HEK293T (cell line): ENCODE data around the gene SAFB.
"Not testable (repeated sequence)": the region's sequence is repeated elsewhere in the genome, so short reads cannot be mapped to it uniquely, and the experiment has no call there.

Experiments
- CTCF ChIA-PET: fragments of 350-600 bp; formaldehyde crosslinking; extraction: SDS; loops from one replicate; lab custom pipeline; 2021; ENCODE audit warnings: antibody characterized with exemption, inconsistent platforms; lab: Yijun Ruan, JAX
- POLR2A ChIA-PET: fragments of 350-600 bp; formaldehyde crosslinking; extraction: SDS; loops from one replicate; lab custom pipeline; 2020; ENCODE audit warnings: antibody characterized with exemption, inconsistent platforms; lab: Yijun Ruan, JAX
- DNase-seq: peaks from one replicate; pipeline ENCODE4 v3.0.0; 2012; ENCODE audit warnings: mixed read lengths; ENCODE audit errors: extremely low spot score
- ARNT ChIP-seq: fragments of 450-650 bp; IDR thresholded peaks from 2 replicates; pipeline ENCODE4 v1.6.1; 2017; ENCODE audit warnings: mild to moderate bottlenecking
- BHLHE40 ChIP-seq: fragments of 450-650 bp; IDR thresholded peaks from 2 replicates; pipeline ENCODE4 v1.6.1; 2016; ENCODE audit warnings: mild to moderate bottlenecking, moderate library complexity, borderline replicate concordance
- CTBP1 ChIP-seq: fragments of 450-650 bp; IDR thresholded peaks from 2 replicates; pipeline ENCODE4 v1.6.1; 2016; ENCODE audit warnings: borderline replicate concordance
- ELF4 ChIP-seq: fragments of 450-650 bp; IDR thresholded peaks from 2 replicates; pipeline ENCODE4 v1.6.1; 2017; ENCODE audit warnings: antibody characterized with exemption
- FOXA1 ChIP-seq: fragments of 450-650 bp; IDR thresholded peaks from 2 replicates; pipeline ENCODE4 v1.6.1; 2016; ENCODE audit warnings: mild to moderate bottlenecking
- FOXK2 ChIP-seq: fragments of 450-650 bp; IDR thresholded peaks from 2 replicates; pipeline ENCODE4 v1.6.1; 2016; ENCODE audit warnings: mild to moderate bottlenecking
- FOXM1 ChIP-seq: fragments of 450-650 bp; IDR thresholded peaks from 2 replicates; pipeline ENCODE4 v1.6.1; 2017; ENCODE audit warnings: mild to moderate bottlenecking, borderline replicate concordance
- HDGF ChIP-seq: fragments of 450-650 bp; IDR thresholded peaks from 2 replicates; pipeline ENCODE4 v1.6.1; 2017; ENCODE audit warnings: antibody characterized with exemption, borderline replicate concordance
- L3MBTL2 ChIP-seq: fragments of 450-650 bp; conservative IDR thresholded peaks from 2 replicates; pipeline ENCODE4 v1.6.1; 2016; ENCODE audit warnings: mild to moderate bottlenecking
- LEF1 ChIP-seq: fragments of 450-650 bp; IDR thresholded peaks from 2 replicates; pipeline ENCODE4 v1.6.1; 2017; ENCODE audit warnings: mild to moderate bottlenecking, borderline replicate concordance
- NFRKB ChIP-seq: fragments of 450-650 bp; IDR thresholded peaks from 2 replicates; pipeline ENCODE4 v1.6.1; 2016; ENCODE audit warnings: mild to moderate bottlenecking, moderate library complexity
- PKNOX1 ChIP-seq: fragments of 450-650 bp; IDR thresholded peaks from 2 replicates; pipeline ENCODE4 v1.6.1; 2016
- SP1 ChIP-seq: fragments of 450-650 bp; IDR thresholded peaks from 2 replicates; pipeline ENCODE4 v1.6.1; 2017
- SUZ12 ChIP-seq: fragments of 450-650 bp; IDR thresholded peaks from 2 replicates; pipeline ENCODE4 v1.6.1; 2016; ENCODE audit warnings: mild to moderate bottlenecking
- TARDBP ChIP-seq: fragments of 450-650 bp; IDR thresholded peaks from 2 replicates; pipeline ENCODE4 v1.6.1; 2016
- ZNF384 ChIP-seq: fragments of 450-650 bp; IDR thresholded peaks from 2 replicates; pipeline ENCODE4 v1.6.1; 2016

Gene SAFB

GRCh38 chr19:5697022-5697889, 74.4 kb downstream of the SAFB start:
- ChIA-PET CTCF (no interaction called here), POLR2A (interaction anchor here (1.5 to 2.6 kb wide), 4 partner anchors 8 to 23 kb away, joined by 5 to 14 read pairs (median 10); partner anchors contain the start of genes CATSPERD, LONP1 and RPL36)
- DNase-seq = no peak
- TF ChIP-seq ARNT = no peak
- TF ChIP-seq BHLHE40 = no peak
- TF ChIP-seq L3MBTL2 = no peak; the same call in 1 of the 2 replicates
- no peak for TF ChIP-seq PKNOX1
- no peak for TF ChIP-seq HDGF

DNA sequence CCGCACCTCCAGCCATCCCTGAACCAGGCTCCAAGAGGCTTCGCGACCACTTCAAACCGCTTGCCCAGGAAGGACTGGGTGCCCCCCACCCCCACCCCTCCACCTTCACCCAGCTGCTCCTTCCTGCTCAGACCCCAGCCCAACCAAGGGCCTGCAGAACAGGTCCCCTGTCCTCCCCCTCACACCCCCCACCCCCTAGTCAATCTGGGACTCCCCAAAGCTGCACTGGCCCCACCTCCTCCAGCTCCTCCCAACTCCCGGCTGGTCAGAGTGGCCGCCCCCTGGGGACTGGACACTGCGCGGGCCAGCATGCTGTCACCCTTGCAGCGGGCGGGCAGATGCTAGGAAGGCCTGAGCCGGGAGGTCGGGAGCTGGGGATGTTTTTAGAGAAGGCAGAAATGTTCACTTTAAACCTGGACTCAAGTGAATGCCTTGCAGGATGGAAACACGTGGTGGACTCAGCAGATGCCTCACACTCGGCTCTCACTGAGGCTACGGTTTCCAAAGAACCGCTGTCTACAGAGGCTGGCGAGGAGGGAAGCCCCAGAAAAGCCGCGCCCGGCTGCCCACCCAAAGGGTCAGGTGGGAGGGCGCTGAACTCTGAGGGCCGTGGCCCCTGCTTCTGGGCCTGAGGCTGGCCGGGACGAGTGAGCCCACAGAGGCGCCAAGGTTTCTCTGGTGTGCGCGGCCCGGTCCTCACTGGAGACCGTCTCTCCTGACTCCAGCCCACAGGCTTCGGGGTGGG, 75.2 kb downstream of the SAFB start:
- CTCF ChIA-PET = no interaction called here

DNA sequence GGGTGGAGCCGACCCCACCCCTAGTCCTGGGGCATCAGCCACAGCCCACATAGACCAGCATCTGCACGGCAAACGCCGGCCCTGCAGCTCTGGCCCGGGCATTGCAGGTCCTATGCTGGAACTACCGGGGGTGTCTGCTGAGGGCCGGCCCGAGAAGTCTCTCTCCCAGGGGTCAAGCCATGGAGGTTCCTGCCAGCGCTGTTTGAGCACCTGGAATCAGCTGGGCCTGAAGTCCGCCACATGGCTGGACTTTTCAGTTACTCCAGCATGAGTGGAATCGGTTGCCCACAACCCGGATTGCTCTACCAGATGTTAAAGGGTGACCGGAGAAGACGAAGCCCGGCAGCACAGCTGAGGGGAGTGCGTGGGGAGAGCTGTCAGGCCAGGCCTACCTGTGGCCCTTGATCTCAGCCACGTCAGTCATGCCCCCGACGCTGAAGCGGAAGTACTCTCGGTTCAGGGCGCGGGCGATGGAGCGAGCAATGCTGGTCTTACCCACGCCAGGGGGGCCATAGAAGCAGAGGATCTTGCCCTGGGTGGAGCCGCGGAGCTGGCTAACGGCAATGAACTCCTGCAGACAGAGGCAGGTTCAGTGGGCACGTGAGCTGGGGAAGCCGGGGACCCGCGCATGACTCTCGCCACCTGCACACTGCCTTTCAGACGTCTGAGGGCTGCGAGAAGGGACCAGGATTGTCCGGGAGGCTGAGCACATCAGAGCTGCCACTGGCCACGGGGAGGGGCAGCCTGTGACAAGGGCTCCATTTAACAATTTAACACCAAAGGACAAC, 75.9 kb downstream of the SAFB start:
- ChIA-PET POLR2A (interaction anchor here (0.9 to 2.6 kb wide), 6 partner anchors 9 to 21 kb away, joined by 3 to 14 read pairs (median 4); partner anchors contain the start of genes CATSPERD, LONP1 and RPL36), CTCF (no interaction called here)
- no peak for DNase-seq
- no peak for TF ChIP-seq ZNF384
- TF ChIP-seq PKNOX1 = no peak
- no peak for TF ChIP-seq FOXK2
- no peak for TF ChIP-seq SP1
- TF ChIP-seq NFRKB = no peak
- TF ChIP-seq LEF1 = no peak
- no peak for TF ChIP-seq FOXA1
- no peak for TF ChIP-seq SUZ12
- no peak for TF ChIP-seq TARDBP
- TF ChIP-seq L3MBTL2 = no peak
- no peak for TF ChIP-seq ARNT
- no peak for TF ChIP-seq HDGF
- TF ChIP-seq ELF4 = no peak
- TF ChIP-seq CTBP1 = no peak
- TF ChIP-seq FOXM1 = no peak
- TF ChIP-seq BHLHE40 = no peak

More for the DNA sequence above, 75.2 kb downstream of the SAFB start:
- POLR2A ChIA-PET = interaction anchor here (1.5 to 2.6 kb wide), 3 partner anchors 9 to 22 kb away, joined by 5 to 14 read pairs (median 7); partner anchors contain the start of genes CATSPERD, LONP1 and RPL36
- TF ChIP-seq CTBP1 = no peak
- no peak for TF ChIP-seq ARNT
- no peak for TF ChIP-seq BHLHE40
- TF ChIP-seq ZNF384 = no peak
- TF ChIP-seq NFRKB = no peak
- no peak for TF ChIP-seq LEF1
- TF ChIP-seq FOXA1 = no peak
- DNase-seq = no peak

DNA sequence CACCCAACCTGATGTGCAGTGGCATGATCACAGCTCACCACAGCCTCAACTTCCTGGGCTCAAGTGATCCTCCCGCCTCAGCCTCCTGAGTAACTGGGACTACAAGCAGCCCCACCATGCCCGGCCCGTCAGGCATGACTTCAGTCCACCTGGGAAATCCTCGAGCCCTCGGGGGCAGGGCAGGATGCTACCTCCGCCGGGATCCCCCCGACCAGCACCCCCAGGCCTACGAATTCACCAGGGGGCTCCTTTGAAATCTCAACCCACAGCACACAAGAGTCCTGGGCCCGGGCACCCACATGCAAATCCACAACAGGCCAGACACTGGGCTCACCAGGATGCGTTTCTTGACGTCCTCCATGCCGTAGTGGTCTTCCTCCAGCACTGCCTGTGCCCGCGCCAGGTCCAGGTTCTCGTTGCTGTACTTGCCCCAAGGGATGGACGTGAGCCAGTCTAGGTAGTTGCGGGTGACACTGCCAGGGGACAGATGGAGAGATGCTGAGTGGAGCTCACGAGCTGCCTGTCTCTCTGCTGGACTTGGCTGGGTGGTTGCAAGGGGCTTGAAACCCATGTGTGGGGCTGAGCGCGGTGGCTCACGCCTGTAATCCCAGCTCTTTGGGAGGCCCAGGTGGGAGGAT, 77.7 kb downstream of the SAFB start:
- DNase-seq = no peak
- POLR2A ChIA-PET = interaction anchor here (1.0 to 1.4 kb wide), 3 partner anchors 11 to 18 kb away, joined by 3 to 4 read pairs (median 3); partner anchors contain the start of gene RPL36
- CTCF ChIA-PET = no interaction called here
- TF ChIP-seq SUZ12 = no peak
- no peak for TF ChIP-seq L3MBTL2
- TF ChIP-seq CTBP1 = no peak
- no peak for TF ChIP-seq TARDBP
- no peak for TF ChIP-seq SP1
- no peak for TF ChIP-seq FOXM1
- TF ChIP-seq PKNOX1 = no peak
- TF ChIP-seq ELF4 = no peak
- no peak for TF ChIP-seq LEF1
- no peak for TF ChIP-seq BHLHE40
- no peak for TF ChIP-seq HDGF

DNA sequence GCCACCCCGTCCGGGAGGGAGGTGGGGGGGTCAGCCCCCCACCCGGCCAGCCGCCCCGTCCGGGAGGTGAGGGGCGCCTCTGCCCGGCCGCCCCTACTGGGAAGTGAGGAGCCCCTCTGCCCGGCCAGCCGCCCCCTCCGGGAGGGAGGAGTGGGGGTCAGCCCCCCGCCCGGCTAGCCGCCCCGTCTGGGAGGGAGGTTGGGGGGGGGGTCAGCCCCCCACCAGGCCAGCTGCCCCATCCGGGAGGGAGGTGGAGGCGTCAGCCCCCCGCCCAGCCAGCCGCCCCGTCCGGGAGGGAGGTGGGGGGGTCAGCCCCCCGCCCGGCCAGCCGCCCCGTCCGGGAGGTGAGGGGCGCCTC, 79.1 kb downstream of the SAFB start:
- DNase-seq, CTCF ChIA-PET, POLR2A ChIA-PET: not testable (repeated sequence)
